Adrenal gland (tissue), 12 donors: ENCODE measurements around the gene KRT1. TPM values are rescaled to one million over a fixed set of nuclear protein-coding genes. Genes with fewer than 3 reads are reported as not detected.

Experiments
- DNase-seq, 7 donors: peaks; one replicate each; pipeline ENCODE4 v3.0.0-alpha.2; 2019 to 2020
- H3K27ac ChIP-seq, 5 donors: fragments of 200-600 bp; sonication (generic) in 4 of 5; 1 replicate in 3 of 5; 2 replicates in 2 of 5; pipeline versions ENCODE4 v1.5.1 to v1.8.0; 2016 to 2020; ENCODE audit warnings: mild to moderate bottlenecking in 1 of 5
- H3K27me3 ChIP-seq: fragments of 200-600 bp; 2 replicates; pipeline ENCODE4 v1.8.0; 2021
- H3K36me3 ChIP-seq, 2 donors: fragments of 200-600 bp; replicated peaks in 1 of 2; 1 replicate in 1 of 2; 2 replicates in 1 of 2; pipeline versions ENCODE4 v1.5.1 to v1.8.0; 2018 to 2022
- H3K4me1 ChIP-seq, 2 donors: fragments of 200-600 bp; replicated peaks in 1 of 2; 1 replicate in 1 of 2; 2 replicates in 1 of 2; pipeline versions ENCODE4 v1.5.1 to v1.8.0; 2018 to 2021
- H3K4me3 ChIP-seq, 4 donors: fragments of 200-600 bp; sonication (generic) in 3 of 4; one replicate each; pipeline ENCODE4 v1.5.1; 2016 to 2018
- H3K9me3 ChIP-seq, 3 donors: fragments of 200-600 bp; sonication (generic) in 1 of 3; replicated peaks in 1 of 3; 1 replicate in 2 of 3; 2 replicates in 1 of 3; pipeline versions ENCODE4 v1.5.1 to v1.8.0; 2016 to 2021
- CTCF ChIP-seq, 6 experiments: fragments of 450-650 bp in 4 of 6; fragments of 200-600 bp in 2 of 6; sonication (generic) in 1 of 6; IDR thresholded peaks; 1 replicate in 5 of 6; 2 replicates in 1 of 6; pipeline versions ENCODE4 v1.5.1 to v1.8.0; 2016 to 2021; ENCODE audit warnings: antibody characterized with exemption in 6 of 6, mild to moderate bottlenecking in 2 of 6, moderate library complexity in 1 of 6
- POLR2A ChIP-seq, 2 donors: fragments of 450-650 bp; IDR thresholded peaks; one replicate each; pipeline ENCODE4 v1.6.1; 2017; ENCODE audit warnings: antibody characterized with exemption in 2 of 2, mild to moderate bottlenecking in 2 of 2, moderate library complexity in 1 of 2
- WGBS, 4 donors: extraction: QIAGEN DNeasy Blood & Tissue Kit in 2 of 4; methylation state at CpG; one replicate each; pipeline versions ENCODE4 v1.1.5 to v1.1.7; 2013 to 2017; 5-methylcytosine and 5-hydroxymethylcytosine counted together
- intact Hi-C, 2 donors: fragments of 100-400 bp; cut with DNase I; formaldehyde crosslinking; loops; one replicate each; pipeline versions ENCODE4 v1.14.1 to v1.15.0; 2022 to 2023
- polyA plus RNA-seq, 3 donors: library from polyadenylated mRNA; stranded (reverse); fragments of 200-250 nt in 2 of 3; fragments of 350-450 nt in 1 of 3; fragmentation: Illumina TruSeq in 1 of 3; extraction: RNeasy Lipid Tissue Mini Kit (QIAGEN cat#74804) in 1 of 3; gene quantifications; one replicate each; pipeline ENCODE4 v1.2.3, GENCODE V29; 2013 to 2014
- total RNA-seq, 9 donors: library from RNA; depleted of rRNA in 4 of 9; stranded (reverse); fragments of >200 nt in 4 of 9; fragments of 120-200 nt in 1 of 9; fragmentation: NEBNext Ultra II Directional in 1 of 9; extraction: Animal tissue kit (Norgen Biotek cat#: 25700) in 1 of 9; gene quantifications; one replicate each; pipeline versions ENCODE4 v1.1.0 to v1.2.4, GENCODE V29; 2013 to 2023
- donor health status: healthy with polysubstance abuse.
- donor health status: Bipolar disorder and iron deficiency.
- donor health status: DM: yes; HTN: yes; CAD: no.
- donor health status: DM: no; HTN: no; CAD: no.
- donor health status: DM: no; HTN: no; CAD: no.
- donor health status: DM: yes; HTN: yes; CAD: no.

The KRT1 gene
- total and polyA plus RNA-seq, 12 donors, result 0.08 to 0.67 TPM; not detected in 10

GRCh38 chr12:52710730-52711129 lies 30.5 kb upstream of the KRT1 start:
- intact Hi-C loops, result no loop called here
- H3K27me3 ChIP-seq, result peaks cover 23% of the 10 kb centered on the region
- 85 to 93% (median 87%) methylated on average over 1 of the region's 1 CpG for WGBS, 4 donors

GRCh38 chr12:52708010-52708409 lies 27.8 kb upstream of the KRT1 start:
- Histone ChIP-seq H3K36me3 (no peaks in the 10 kb centered on the region), H3K4me3 (no peak overlapping the region), H3K9me3 (no peaks in the 10 kb centered on the region), H3K27me3 (no peaks in the 10 kb centered on the region), H3K4me1 (no peaks in the 10 kb centered on the region), H3K27ac (no peak overlapping the region)
- no peak for TF ChIP-seq POLR2A (IDR thresholded peaks at IDR 0.05)
- 56 to 75% (median 61%) methylated on average over 4 of the region's 4 CpGs for WGBS, 4 donors
- intact Hi-C loops, result no loop called here
- no peak for DNase-seq

More at GRCh38 chr12:52710730-52711129, 30.5 kb upstream of the KRT1 start:
- TF ChIP-seq POLR2A (IDR thresholded peaks at IDR 0.05), result no peak
- no peak for TF ChIP-seq CTCF (IDR thresholded peaks at IDR 0.05)
- DNase-seq, result no peak
- Histone ChIP-seq H3K4me1 (no peaks in the 10 kb centered on the region), H3K36me3 (no peaks in the 10 kb centered on the region), H3K9me3 (no peaks in the 10 kb centered on the region), H3K4me3 (no peak overlapping the region), H3K27ac (no peak overlapping the region)

GRCh38 chr12:52704464-52704863 lies 24.3 kb upstream of the KRT1 start:
- no peak for TF ChIP-seq CTCF (IDR thresholded peaks at IDR 0.05)
- TF ChIP-seq POLR2A (IDR thresholded peaks at IDR 0.05), result no peak
- no peak overlapping the region for H3K27ac ChIP-seq
- no peaks in the 10 kb centered on the region for H3K36me3 ChIP-seq
- intact Hi-C loops, result no loop called here
- H3K27me3 ChIP-seq, result peaks cover 3% of the 10 kb centered on the region
- DNase-seq, result no peak
- 63 to 74% (median 73%) methylated on average over 7 of the region's 7 CpGs for WGBS, 4 donors
- H3K4me3 ChIP-seq, result no peak overlapping the region
- H3K9me3 ChIP-seq, result no peaks in the 10 kb centered on the region
- no peaks in the 10 kb centered on the region for H3K4me1 ChIP-seq

- H3K4me1 ChIP-seq, result no peaks in the 10 kb centered on the region
- H3K27me3 ChIP-seq, result peaks cover 3% of the 10 kb centered on the region
- WGBS, 4 donors, result 51 to 73% (median 67%) methylated on average over 1 of the region's 1 CpG
- TF ChIP-seq POLR2A (IDR thresholded peaks at IDR 0.05) (no peak), CTCF (IDR thresholded peaks at IDR 0.05) (no peak)
- H3K9me3 ChIP-seq, result no peaks in the 10 kb centered on the region
- no peak overlapping the region for H3K4me3 ChIP-seq
- intact Hi-C loops, result no loop called here
- H3K36me3 ChIP-seq, result no peaks in the 10 kb centered on the region
- no peak for DNase-seq
- H3K27ac ChIP-seq, result no peak overlapping the region
Measured at GRCh38 chr12:52703878-52704277, 23.7 kb upstream of the KRT1 start.

DNA sequence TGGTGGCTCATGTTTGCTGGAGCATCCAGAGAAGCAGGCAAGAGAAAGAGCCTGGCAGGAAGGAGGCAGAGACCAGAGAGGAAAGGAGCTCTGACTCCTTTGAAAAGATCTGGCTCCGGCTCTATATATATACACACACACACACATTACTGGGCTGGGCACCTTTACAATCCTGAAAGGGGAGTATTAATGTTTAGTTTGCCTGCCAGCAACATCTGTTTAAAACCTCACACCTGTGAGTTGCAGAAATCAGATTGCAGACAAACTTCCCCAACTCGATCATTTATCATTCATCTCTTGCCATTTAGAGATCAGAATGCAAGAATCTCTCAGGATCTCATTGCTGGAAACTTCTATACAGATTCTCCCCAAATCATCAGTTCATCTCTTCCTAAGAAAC lies 23.2 kb upstream of the KRT1 start, which contains the start of gene KRT77:
TSS of gene KRT77 (minus strand) at position 101 of the 400 bp plus-strand sequence. CDS start at position 11, 90 bp downstream.
- intact Hi-C loops, result no loop called here
- peaks cover 3% of the 10 kb centered on the region for H3K27me3 ChIP-seq
- 67 to 87% (median 84%) methylated on average over 2 of the region's 2 CpGs for WGBS, 4 donors

More for the DNA sequence above, 23.2 kb upstream of the KRT1 start, which contains the start of gene KRT77:
- no peak within 1 kb of the TSS for H3K4me3 ChIP-seq
- no peak for DNase-seq
- H3K4me1 ChIP-seq, result no peaks in the 10 kb centered on the region
- TF ChIP-seq POLR2A (IDR thresholded peaks at IDR 0.05) (no peak), CTCF (IDR thresholded peaks at IDR 0.05) (no peak)
- H3K9me3 ChIP-seq, result no peaks in the 10 kb centered on the region
- H3K27ac ChIP-seq, result no peak within 1 kb of the TSS
- no peaks in the 10 kb centered on the region for H3K36me3 ChIP-seq
